MM.1S (cell line): ENCODE results near the gene VGF.

Experiments used
- EZH2 ChIP-seq: fragments of 300-600 bp; sonication (generic); optimal IDR thresholded peaks from 2 replicates; pipeline ENCODE3; 2017; ENCODE audit warnings: low read depth, mild to moderate bottlenecking, antibody characterized with exemption, low read length, mixed read lengths
- EZH2phosphoT487 ChIP-seq: fragments of 300-600 bp; sonication (generic); IDR thresholded peaks from 2 replicates; pipeline ENCODE4 v1.6.1; 2018; ENCODE audit warnings: antibody characterized with exemption, low read length

DNA sequence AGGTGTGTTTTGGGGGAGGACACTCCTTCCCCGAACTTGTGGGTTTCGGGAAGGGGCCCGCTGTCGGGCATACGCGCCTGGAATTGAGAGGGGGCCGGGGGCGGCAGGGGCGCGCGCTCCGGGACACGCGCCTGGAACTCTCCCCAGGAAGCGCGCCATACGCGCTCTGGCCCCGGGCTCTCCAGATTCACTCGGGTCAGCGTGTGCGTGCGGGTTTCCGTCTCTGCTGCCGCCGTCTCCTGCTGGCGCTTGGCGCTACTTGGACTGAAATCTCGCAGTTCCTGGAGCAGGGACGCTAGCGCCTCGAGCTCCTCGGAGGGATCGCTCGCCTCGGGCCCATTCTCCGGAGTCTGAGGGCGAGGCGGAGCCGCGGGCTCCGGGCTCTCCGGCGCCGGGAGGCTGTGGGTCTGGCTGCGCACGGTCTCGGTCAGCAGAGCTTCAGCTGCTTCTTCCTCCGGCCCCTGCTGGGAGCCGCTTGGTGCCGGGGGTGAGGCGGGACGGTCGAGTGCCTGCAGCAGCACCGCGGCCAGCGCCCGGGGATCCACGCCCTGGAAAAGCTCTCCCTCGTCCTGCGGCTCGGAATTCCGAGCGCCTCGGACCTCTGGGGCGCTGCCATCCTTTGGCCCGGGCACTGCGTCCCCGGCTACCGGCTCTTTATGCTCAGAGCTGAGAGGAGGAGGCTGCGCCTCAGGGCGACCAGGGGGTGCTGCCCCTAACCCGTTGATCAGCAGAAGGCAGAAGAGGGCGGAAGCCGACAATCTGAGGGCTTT lies 1.1 kb downstream of the VGF start:
- no peak for TF ChIP-seq EZH2
- no peak for TF ChIP-seq EZH2phosphoT487
